ENCODE results near the gene CYRIA.

The CYRIA gene

GRCh38 chr2:16629770-16630169 is 35.9 kb downstream of the CYRIA start:
- DNase-seq (ENCODE audit: low spot score) = peak; percentile 23

GRCh38 chr2:16629044-16629443 is 36.6 kb downstream of the CYRIA start:
- no peak for DNase-seq (ENCODE audit: low spot score)

GRCh38 chr2:16628314-16628713 is 37.3 kb downstream of the CYRIA start:
- DNase-seq (ENCODE audit: low spot score) = no peak

GRCh38 chr2:16626997-16627605 is 38.5 kb downstream of the CYRIA start:
- DNase-seq (ENCODE audit: low spot score) = no peak

GRCh38 chr2:16626497-16626896 is 39.1 kb downstream of the CYRIA start:
- peak; percentile 67 for DNase-seq (ENCODE audit: low spot score)

- DNase-seq (ENCODE audit: low spot score) = peak; percentile 80
These were observed 39.9 kb downstream of the CYRIA start for GRCh38 chr2:16625759-16626158.

GRCh38 chr2:16625201-16625729 is 40.4 kb downstream of the CYRIA start:
- DNase-seq (ENCODE audit: low spot score) = peak; percentile 35

- DNase-seq (ENCODE audit: low spot score) = no peak
These were observed 41.2 kb downstream of the CYRIA start for GRCh38 chr2:16624436-16624780.

- DNase-seq (ENCODE audit: low spot score) = no peak
These were observed 41.8 kb downstream of the CYRIA start for GRCh38 chr2:16623564-16624435.

GRCh38 chr2:16623031-16623430 is 42.6 kb downstream of the CYRIA start:
- DNase-seq (ENCODE audit: low spot score) = peak; percentile 98

- peak; percentile 65 for DNase-seq (ENCODE audit: low spot score)
These were observed 43.1 kb downstream of the CYRIA start for GRCh38 chr2:16622399-16622968.

GRCh38 chr2:16621316-16621715 is 44.3 kb downstream of the CYRIA start:
- no peak for DNase-seq (ENCODE audit: low spot score)

GRCh38 chr2:16620590-16620989 is 45.0 kb downstream of the CYRIA start:
- peak; percentile 76 for DNase-seq (ENCODE audit: low spot score)

GRCh38 chr2:16619576-16620245 is 45.9 kb downstream of the CYRIA start:
- no peak for DNase-seq (ENCODE audit: low spot score)

- DNase-seq (ENCODE audit: low spot score) = peak; percentile 50
These were observed 48.1 kb downstream of the CYRIA start for GRCh38 chr2:16617282-16618266.
